PFSK-1 (cell line): ENCODE measurements around the gene SCN1A.

Experiments used
- FOXP2 ChIP-seq: optimal IDR thresholded peaks from 2 replicates; pipeline ENCODE3; 2011; ENCODE audit warnings: borderline replicate concordance, control low read depth, inconsistent platforms; ENCODE audit not compliant: insufficient read depth; ENCODE audit errors: extremely low read length, extremely low read depth
- POLR2AphosphoS5 ChIP-seq: IDR thresholded peaks from 2 replicates; pipeline ENCODE4 v1.6.1; 2012; ENCODE audit warnings: low read depth, mild to moderate bottlenecking, control low read depth, low read length, moderate library complexity
- SIN3A ChIP-seq: IDR thresholded peaks from 2 replicates; pipeline ENCODE4 v1.6.1; 2012; ENCODE audit warnings: mild to moderate bottlenecking, low read length, moderate library complexity, borderline replicate concordance; ENCODE audit not compliant: insufficient read depth
- TAF1 ChIP-seq: IDR thresholded peaks from 2 replicates; pipeline ENCODE4 v1.6.1; 2012; ENCODE audit warnings: low read length, control low read depth, borderline replicate concordance; ENCODE audit not compliant: insufficient read depth
- TF ChIP-seq, protein P1 (sequence below), 2 experiments: IDR thresholded peaks; 2 replicates each; pipeline versions ENCODE4 v1.6.1 to v1.8.0; 2011 to 2012; ENCODE audit warnings: low read depth in 2 of 2, low read length in 2 of 2, control low read depth in 1 of 2, inconsistent platforms in 1 of 2, mild to moderate bottlenecking in 1 of 2, moderate library complexity in 1 of 2; ENCODE audit not compliant: insufficient read depth in 1 of 2

The SCN1A gene

GRCh38 chr2:166134252-166135151, 6.7 kb upstream of the SCN1A start:
- TF ChIP-seq FOXP2 (no peak), POLR2AphosphoS5 (no peak), TAF1 (no peak), SIN3A (no peak)
- TF ChIP-seq, protein P1, sequence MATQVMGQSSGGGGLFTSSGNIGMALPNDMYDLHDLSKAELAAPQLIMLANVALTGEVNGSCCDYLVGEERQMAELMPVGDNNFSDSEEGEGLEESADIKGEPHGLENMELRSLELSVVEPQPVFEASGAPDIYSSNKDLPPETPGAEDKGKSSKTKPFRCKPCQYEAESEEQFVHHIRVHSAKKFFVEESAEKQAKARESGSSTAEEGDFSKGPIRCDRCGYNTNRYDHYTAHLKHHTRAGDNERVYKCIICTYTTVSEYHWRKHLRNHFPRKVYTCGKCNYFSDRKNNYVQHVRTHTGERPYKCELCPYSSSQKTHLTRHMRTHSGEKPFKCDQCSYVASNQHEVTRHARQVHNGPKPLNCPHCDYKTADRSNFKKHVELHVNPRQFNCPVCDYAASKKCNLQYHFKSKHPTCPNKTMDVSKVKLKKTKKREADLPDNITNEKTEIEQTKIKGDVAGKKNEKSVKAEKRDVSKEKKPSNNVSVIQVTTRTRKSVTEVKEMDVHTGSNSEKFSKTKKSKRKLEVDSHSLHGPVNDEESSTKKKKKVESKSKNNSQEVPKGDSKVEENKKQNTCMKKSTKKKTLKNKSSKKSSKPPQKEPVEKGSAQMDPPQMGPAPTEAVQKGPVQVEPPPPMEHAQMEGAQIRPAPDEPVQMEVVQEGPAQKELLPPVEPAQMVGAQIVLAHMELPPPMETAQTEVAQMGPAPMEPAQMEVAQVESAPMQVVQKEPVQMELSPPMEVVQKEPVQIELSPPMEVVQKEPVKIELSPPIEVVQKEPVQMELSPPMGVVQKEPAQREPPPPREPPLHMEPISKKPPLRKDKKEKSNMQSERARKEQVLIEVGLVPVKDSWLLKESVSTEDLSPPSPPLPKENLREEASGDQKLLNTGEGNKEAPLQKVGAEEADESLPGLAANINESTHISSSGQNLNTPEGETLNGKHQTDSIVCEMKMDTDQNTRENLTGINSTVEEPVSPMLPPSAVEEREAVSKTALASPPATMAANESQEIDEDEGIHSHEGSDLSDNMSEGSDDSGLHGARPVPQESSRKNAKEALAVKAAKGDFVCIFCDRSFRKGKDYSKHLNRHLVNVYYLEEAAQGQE (IDR thresholded peaks at IDR 0.05; ENCODE audit: insufficient read depth in 1 of 2, low read depth in 2 of 2, low read length in 2 of 2): no peak

DNA sequence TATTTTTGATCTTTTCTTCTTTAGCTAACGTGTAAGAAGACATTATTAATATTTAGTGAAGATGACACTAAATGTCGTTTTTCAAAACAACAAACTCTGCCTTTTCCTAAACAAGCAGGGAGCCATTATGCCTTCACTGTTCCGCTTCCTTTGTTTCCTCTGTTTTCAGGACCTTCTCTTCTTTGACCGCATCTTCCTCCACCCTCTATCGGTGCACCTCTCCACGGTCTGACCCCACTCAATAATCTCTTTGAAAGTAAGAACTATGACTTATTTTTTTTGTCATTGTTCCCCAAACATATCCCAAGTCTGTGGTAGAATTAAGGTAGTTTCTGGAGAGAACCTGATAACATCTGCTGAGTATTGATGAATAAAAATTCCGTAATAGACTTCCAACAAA, 5.8 kb upstream of the SCN1A start:
- TF ChIP-seq FOXP2: no peak
- TF ChIP-seq TAF1: no peak
- TF ChIP-seq SIN3A: no peak
- TF ChIP-seq POLR2AphosphoS5: no peak
- TF ChIP-seq, protein P1 (IDR thresholded peaks at IDR 0.05; ENCODE audit: insufficient read depth in 1 of 2, low read depth in 2 of 2, low read length in 2 of 2): no peak

- TF ChIP-seq SIN3A (no peak), POLR2AphosphoS5 (no peak), TAF1 (no peak), FOXP2 (no peak)
- TF ChIP-seq, protein P1 (IDR thresholded peaks at IDR 0.05; ENCODE audit: insufficient read depth in 1 of 2, low read depth in 2 of 2, low read length in 2 of 2): no peak
These were observed 311 bp upstream of the SCN1A start for GRCh38 chr2:166128156-166128505.

- TF ChIP-seq, protein P1 (IDR thresholded peaks at IDR 0.05; ENCODE audit: insufficient read depth in 1 of 2, low read depth in 2 of 2, low read length in 2 of 2): no peak
These were observed 1.7 kb downstream of the SCN1A start for GRCh38 chr2:166126007-166126639.
